Measurements from ENCODE around the gene SAMD3. TPM values are rescaled to one million over a fixed set of nuclear protein-coding genes. Genes with fewer than 3 reads are reported as not detected.
"Not testable (repeated sequence)": the region's sequence is repeated elsewhere in the genome, so short reads cannot be mapped to it uniquely, and the experiment has no call there.

SAMD3 gene
- total RNA-seq, 6 experiments from 2014 or later: 0.95 to 2.3 (median 1.4) TPM

GRCh38 chr6:130122243-130122642 lies 100.5 kb downstream of the SAMD3 start:
- no peaks in the 10 kb centered on the region for H3K4me1 Mint-ChIP-seq (ENCODE audit: low read depth)
- TF ChIP-seq CTCF (IDR thresholded peaks at IDR 0.05): no peak

GRCh38 chr6:130120731-130121130 lies 102.0 kb downstream of the SAMD3 start:
- no peaks in the 10 kb centered on the region for H3K9me3 Mint-ChIP-seq

More at GRCh38 chr6:130122243-130122642, 100.5 kb downstream of the SAMD3 start:
- no peak for DNase-seq
- H3K9me3 Mint-ChIP-seq: no peaks in the 10 kb centered on the region
- no peaks in the 10 kb centered on the region for H3K27me3 Mint-ChIP-seq (ENCODE audit: insufficient read depth)
- no peaks in the 10 kb centered on the region for H3K36me3 Mint-ChIP-seq (ENCODE audit: low read depth)
- no peak overlapping the region for H3K27ac Mint-ChIP-seq
- no peak overlapping the region for H3K4me3 Mint-ChIP-seq

GRCh38 chr6:130119211-130119610 lies 103.5 kb downstream of the SAMD3 start:
- no peaks in the 10 kb centered on the region for H3K4me1 Mint-ChIP-seq (ENCODE audit: low read depth)
- DNase-seq: no peak
- TF ChIP-seq CTCF (IDR thresholded peaks at IDR 0.05): no peak
- no peaks in the 10 kb centered on the region for H3K9me3 Mint-ChIP-seq
- H3K36me3 Mint-ChIP-seq (ENCODE audit: low read depth): no peaks in the 10 kb centered on the region
- no peak overlapping the region for H3K4me3 Mint-ChIP-seq
- no peak overlapping the region for H3K27ac Mint-ChIP-seq
- no peaks in the 10 kb centered on the region for H3K27me3 Mint-ChIP-seq (ENCODE audit: insufficient read depth)

More at GRCh38 chr6:130120731-130121130, 102.0 kb downstream of the SAMD3 start:
- Mint-ChIP-seq H3K36me3 (ENCODE audit: low read depth) (no peaks in the 10 kb centered on the region), H3K27me3 (ENCODE audit: insufficient read depth) (no peaks in the 10 kb centered on the region), H3K4me1 (ENCODE audit: low read depth) (no peaks in the 10 kb centered on the region), H3K27ac (no peak overlapping the region), H3K4me3 (no peak overlapping the region)
- DNase-seq: no peak
- TF ChIP-seq CTCF (IDR thresholded peaks at IDR 0.05): no peak

- no peaks in the 10 kb centered on the region for H3K27me3 Mint-ChIP-seq (ENCODE audit: insufficient read depth)
- no peak overlapping the region for H3K27ac Mint-ChIP-seq
- H3K4me1 Mint-ChIP-seq (ENCODE audit: low read depth): no peaks in the 10 kb centered on the region
- no peak for DNase-seq
- H3K36me3 Mint-ChIP-seq (ENCODE audit: low read depth): no peaks in the 10 kb centered on the region
- no peak for TF ChIP-seq CTCF (IDR thresholded peaks at IDR 0.05)
- no peak overlapping the region for H3K4me3 Mint-ChIP-seq
- no peaks in the 10 kb centered on the region for H3K9me3 Mint-ChIP-seq
These were observed 104.5 kb downstream of the SAMD3 start for GRCh38 chr6:130118236-130118635.

- not testable (repeated sequence) for H3K9me3 Mint-ChIP-seq, DNase-seq, H3K4me3 Mint-ChIP-seq
These were observed 105.5 kb downstream of the SAMD3 start for GRCh38 chr6:130117187-130117701.

GRCh38 chr6:130116273-130116672 lies 106.5 kb downstream of the SAMD3 start:
- no peaks in the 10 kb centered on the region for H3K9me3 Mint-ChIP-seq
- TF ChIP-seq CTCF (IDR thresholded peaks at IDR 0.05): no peak
- no peak overlapping the region for H3K27ac Mint-ChIP-seq
- H3K36me3 Mint-ChIP-seq (ENCODE audit: low read depth): no peaks in the 10 kb centered on the region
- no peaks in the 10 kb centered on the region for H3K27me3 Mint-ChIP-seq (ENCODE audit: insufficient read depth)
- DNase-seq: no peak
- H3K4me1 Mint-ChIP-seq (ENCODE audit: low read depth): no peaks in the 10 kb centered on the region
- H3K4me3 Mint-ChIP-seq: no peak overlapping the region

More at GRCh38 chr6:130117187-130117701, 105.5 kb downstream of the SAMD3 start:
- not testable (repeated sequence) for H3K4me1 Mint-ChIP-seq (ENCODE audit: low read depth); H3K27me3 Mint-ChIP-seq (ENCODE audit: insufficient read depth); H3K36me3 Mint-ChIP-seq (ENCODE audit: low read depth); H3K27ac Mint-ChIP-seq

All from HFFc6 (cell line).